Measurements from ENCODE around the gene FFAR2. TPM values are rescaled to one million over a fixed set of nuclear protein-coding genes. Genes with fewer than 3 reads are reported as not detected.

FFAR2 gene
- total RNA-seq, 2 experiments from 2014 or later: not detected

GRCh38 chr19:35495107-35496064 is 47.3 kb downstream of the FFAR2 start:
- ATAC-seq (peak; percentile 92), DNase-seq (peak; percentile 69)
- Mint-ChIP-seq H3K36me3 (ENCODE audit: low read depth) (no peaks in the 10 kb centered on the region), H3K4me3 (no peak overlapping the region), H3K9me3 (ENCODE audit: insufficient read depth) (no peaks in the 10 kb centered on the region), H3K27me3 (ENCODE audit: low read depth) (peaks cover 17% of the 10 kb centered on the region), H3K27ac (no peak overlapping the region), H3K4me1 (ENCODE audit: low read depth) (peaks cover 4% of the 10 kb centered on the region)
- ChIA-PET POLR2A (interaction anchor here (0.6 to 1.0 kb wide), 3 partner anchors 13 to 471 kb away, joined by 3 to 4 read pairs (median 3); no protein-coding TSS in a partner anchor), CTCF (interaction anchor here (0.6 to 2.5 kb wide), 48 partner anchors 9 to 429 kb away, joined by 3 to 38 read pairs (median 4); partner anchors contain the start of genes COX6B1, FFAR1 and FFAR3)

GRCh38 chr19:35497406-35497805 is 49.3 kb downstream of the FFAR2 start:
- POLR2A ChIA-PET: no interaction called here
- no peaks in the 10 kb centered on the region for H3K36me3 Mint-ChIP-seq (ENCODE audit: low read depth)

GRCh38 chr19:35498220-35498619 is 50.2 kb downstream of the FFAR2 start:
- ATAC-seq (no peak), DNase-seq (no peak)
- no peaks in the 10 kb centered on the region for H3K9me3 Mint-ChIP-seq (ENCODE audit: insufficient read depth)
- no peak overlapping the region for H3K4me3 Mint-ChIP-seq
- H3K27me3 Mint-ChIP-seq (ENCODE audit: low read depth): peaks cover 7% of the 10 kb centered on the region
- H3K4me1 Mint-ChIP-seq (ENCODE audit: low read depth): peaks cover 4% of the 10 kb centered on the region
- H3K36me3 Mint-ChIP-seq (ENCODE audit: low read depth): no peaks in the 10 kb centered on the region
- POLR2A ChIA-PET: no interaction called here
- no peak overlapping the region for H3K27ac Mint-ChIP-seq
- CTCF ChIA-PET: interaction anchor here (0.7 to 1.6 kb wide), 3 partner anchors 36 to 146 kb away, joined by 3 to 4 read pairs (median 4); no protein-coding TSS in a partner anchor

More at GRCh38 chr19:35497406-35497805, 49.3 kb downstream of the FFAR2 start:
- peaks cover 11% of the 10 kb centered on the region for H3K27me3 Mint-ChIP-seq (ENCODE audit: low read depth)
- H3K4me3 Mint-ChIP-seq: no peak overlapping the region
- no peak overlapping the region for H3K27ac Mint-ChIP-seq
- ATAC-seq (no peak), DNase-seq (no peak)
- peaks cover 4% of the 10 kb centered on the region for H3K4me1 Mint-ChIP-seq (ENCODE audit: low read depth)
- H3K9me3 Mint-ChIP-seq (ENCODE audit: insufficient read depth): no peaks in the 10 kb centered on the region
- CTCF ChIA-PET: interaction anchor here (1.1 to 1.6 kb wide), 5 partner anchors 10 to 144 kb away, joined by 3 to 8 read pairs (median 4); no protein-coding TSS in a partner anchor

- peaks cover 3% of the 10 kb centered on the region for H3K27me3 Mint-ChIP-seq (ENCODE audit: low read depth)
- CTCF ChIA-PET: no interaction called here
These were observed 51.0 kb downstream of the FFAR2 start for GRCh38 chr19:35498984-35499527.

GRCh38 chr19:35500611-35501010 is 52.6 kb downstream of the FFAR2 start:
- DNase-seq (no peak), ATAC-seq (no peak)
- POLR2A ChIA-PET: no interaction called here
- CTCF ChIA-PET: interaction anchor here (1.0 to 1.1 kb wide), 2 partner anchors 10 to 148 kb away, joined by 3 read pairs; no protein-coding TSS in a partner anchor
- Mint-ChIP-seq H3K9me3 (ENCODE audit: insufficient read depth) (no peaks in the 10 kb centered on the region), H3K36me3 (ENCODE audit: low read depth) (no peaks in the 10 kb centered on the region), H3K4me3 (no peak overlapping the region), H3K4me1 (ENCODE audit: low read depth) (no peaks in the 10 kb centered on the region), H3K27me3 (ENCODE audit: low read depth) (peaks cover 7% of the 10 kb centered on the region), H3K27ac (no peak overlapping the region)

More at GRCh38 chr19:35498984-35499527, 51.0 kb downstream of the FFAR2 start:
- POLR2A ChIA-PET: no interaction called here
- H3K9me3 Mint-ChIP-seq (ENCODE audit: insufficient read depth): no peaks in the 10 kb centered on the region
- ATAC-seq: no peak
- peaks cover 4% of the 10 kb centered on the region for H3K4me1 Mint-ChIP-seq (ENCODE audit: low read depth)
- no peaks in the 10 kb centered on the region for H3K36me3 Mint-ChIP-seq (ENCODE audit: low read depth)
- no peak for DNase-seq
- no peak overlapping the region for H3K27ac Mint-ChIP-seq
- H3K4me3 Mint-ChIP-seq: no peak overlapping the region

Other genes starting within 250 kb of the FFAR2 start
- gene FAM187B, start 219.5 kb upstream of the FFAR2 start, total RNA-seq: not detected
- gene LSR, start 199.3 kb upstream of the FFAR2 start, total RNA-seq: 10 to 100 TPM; 25.5 to 25.9 TPM
- gene USF2, start 179.3 kb upstream of the FFAR2 start, total RNA-seq: 100 to 1,000 TPM; 125 to 138 TPM
- gene HAMP, start 165.7 kb upstream of the FFAR2 start, total RNA-seq: under 1 TPM; 0.50 to 0.63 TPM
- gene MAG, start 156.1 kb upstream of the FFAR2 start, total RNA-seq: under 1 TPM in 1 of 2 experiments, not detected in 1; 0.26 TPM
- gene CD22, start 119.1 kb upstream of the FFAR2 start, total RNA-seq: under 1 TPM; 0.52 to 0.63 TPM
- not detected for gene FFAR1, start 100.4 kb upstream of the FFAR2 start, total RNA-seq
- gene FFAR3, start 89.8 kb upstream of the FFAR2 start, total RNA-seq: not detected
- not detected for gene GPR42, start 77.2 kb upstream of the FFAR2 start, total RNA-seq
- not detected for gene KRTDAP, start 42.2 kb downstream of the FFAR2 start, total RNA-seq
- gene DMKN, start 65.4 kb downstream of the FFAR2 start, total RNA-seq: not detected
- not detected for gene SBSN, start 80.1 kb downstream of the FFAR2 start, total RNA-seq
- gene GAPDHS, start 85.2 kb downstream of the FFAR2 start, total RNA-seq: not detected
- 10 to 100 TPM; 53.3 to 54.1 TPM for gene TMEM147, start 97.4 kb downstream of the FFAR2 start, total RNA-seq
- not detected for gene ATP4A, start 115.4 kb downstream of the FFAR2 start, total RNA-seq
- not detected for gene PMIS2, start 137.9 kb downstream of the FFAR2 start, total RNA-seq
- gene HAUS5, start 164.5 kb downstream of the FFAR2 start, total RNA-seq: 10 to 100 TPM; 53.3 to 62.3 TPM
- gene RBM42, start 180.8 kb downstream of the FFAR2 start, total RNA-seq: 100 to 1,000 TPM; 118 to 119 TPM
- 1 to 10 TPM in 1 of 2 experiments, under 1 TPM in 1; 0.68 to 1.6 TPM for gene ETV2, start 193.5 kb downstream of the FFAR2 start, total RNA-seq
- 100 to 1,000 TPM; 471 to 518 TPM for gene COX6B1, start 200.1 kb downstream of the FFAR2 start, total RNA-seq
- gene UPK1A, start 218.3 kb downstream of the FFAR2 start, total RNA-seq: under 1 TPM; 0.63 to 0.82 TPM

Data from activated CD8-positive, alpha-beta T cell treated with anti-CD3 and anti-CD28 coated beads, Interleukin-2, amount 10 ng/mL, durations not matched to agents 7 days and 5 days (primary cell).